Neutrophil (primary cell): Measurements from ENCODE around the gene WDR82.

ENCODE experiments used
- H3K27ac ChIP-seq: fragments of 200-600 bp; sonication (generic); 2 replicates; pipeline ENCODE4 v1.5.1; 2016; ENCODE audit warnings: mild to moderate bottlenecking, moderate library complexity
- H3K27me3 ChIP-seq: fragments of 200-600 bp; sonication (generic); 2 replicates; pipeline ENCODE4 v1.6.0; 2016; ENCODE audit warnings: mild to moderate bottlenecking
- H3K36me3 ChIP-seq: fragments of 200-600 bp; sonication (generic); 2 replicates; pipeline ENCODE4 v1.5.1; 2017
- H3K4me1 ChIP-seq, 2 experiments: fragments of 200-600 bp in 1 of 2; sonication (generic) in 1 of 2; 1 replicate in 1 of 2; 2 replicates in 1 of 2; pipeline versions ENCODE4 v1.5.1 to v1.6.1; 2013 to 2016; ENCODE audit warnings: low read depth in 1 of 2, low read length in 1 of 2, mild to moderate bottlenecking in 1 of 2, moderate library complexity in 1 of 2; ENCODE audit not compliant: control insufficient read depth in 1 of 2, insufficient read depth in 1 of 2
- H3K4me3 ChIP-seq, 2 experiments: fragments of 200-600 bp in 1 of 2; sonication (generic) in 1 of 2; 1 replicate in 1 of 2; 2 replicates in 1 of 2; pipeline ENCODE4 v1.5.1; 2013 to 2016; ENCODE audit warnings: low read depth in 1 of 2, low read length in 1 of 2, mild to moderate bottlenecking in 1 of 2, moderate library complexity in 1 of 2
- H3K9me3 ChIP-seq: fragments of 200-600 bp; sonication (generic); 2 replicates; pipeline ENCODE4 v1.5.1; 2016
- CTCF ChIP-seq: fragments of 200-600 bp; sonication (generic); IDR thresholded peaks from 2 replicates; pipeline ENCODE4 v1.5.1; 2016; ENCODE audit warnings: antibody characterized with exemption

WDR82 gene

GRCh38 chr3:52317208-52318000 lies 39.0 kb upstream of the WDR82 start:
- Histone ChIP-seq H3K9me3 (no peaks in the 10 kb centered on the region), H3K36me3 (peaks cover 47% of the 10 kb centered on the region), H3K4me3 (peak overlapping the region; percentile 33 to 42), H3K4me1 (peaks cover 5 to 10% of the 10 kb centered on the region in 2 experiments), H3K27me3 (peaks cover 11% of the 10 kb centered on the region), H3K27ac (no peak overlapping the region)
- no peak for TF ChIP-seq CTCF

- H3K4me3 ChIP-seq, result no peak within 1 kb of the TSS
- TF ChIP-seq CTCF, result no peak
- no peaks in the 10 kb centered on the region for H3K9me3 ChIP-seq
- peaks cover 39% of the 10 kb centered on the region for H3K36me3 ChIP-seq
- peaks cover 11% of the 10 kb centered on the region for H3K27me3 ChIP-seq
- no peak within 1 kb of the TSS for H3K27ac ChIP-seq
- peaks cover 5 to 10% of the 10 kb centered on the region in 2 experiments for H3K4me1 ChIP-seq
Measured at GRCh38 chr3:52315977-52316764, 37.7 kb upstream of the WDR82 start, which contains the start of gene DNAH1. DNAH1 (plus strand) TSS chr3:52316319; CDS start chr3:52322443, 6,124 bp downstream.

GRCh38 chr3:52315006-52315405 lies 36.6 kb upstream of the WDR82 start:
- TF ChIP-seq CTCF, result no peak
- Histone ChIP-seq H3K9me3 (no peaks in the 10 kb centered on the region), H3K36me3 (peaks cover 46% of the 10 kb centered on the region), H3K27ac (no peak overlapping the region), H3K27me3 (peaks cover 11% of the 10 kb centered on the region), H3K4me3 (no peak overlapping the region), H3K4me1 (peaks cover 5 to 10% of the 10 kb centered on the region in 2 experiments)

- TF ChIP-seq CTCF, result no peak
- Histone ChIP-seq H3K27me3 (peaks cover 11% of the 10 kb centered on the region), H3K9me3 (no peaks in the 10 kb centered on the region), H3K36me3 (peaks cover 46% of the 10 kb centered on the region), H3K27ac (no peak overlapping the region), H3K4me1 (peaks cover 5 to 10% of the 10 kb centered on the region in 2 experiments), H3K4me3 (no peak overlapping the region)
Measured at GRCh38 chr3:52314489-52314888, 36.0 kb upstream of the WDR82 start.

GRCh38 chr3:52313774-52314188 lies 35.3 kb upstream of the WDR82 start:
- Histone ChIP-seq H3K27ac (no peak overlapping the region), H3K27me3 (peaks cover 11% of the 10 kb centered on the region), H3K9me3 (no peaks in the 10 kb centered on the region), H3K36me3 (peaks cover 50% of the 10 kb centered on the region), H3K4me1 (peaks cover 5 to 10% of the 10 kb centered on the region in 2 experiments), H3K4me3 (no peak overlapping the region)
- no peak for TF ChIP-seq CTCF
